Measurements from ENCODE around the gene CCDC183. TPM values are rescaled to one million over a fixed set of nuclear protein-coding genes. Genes with fewer than 3 reads are reported as not detected.
A peak's percentile ranks its signal among the peaks of the same experiment; 100 is the strongest.
"Not testable (repeated sequence)": the region's sequence is repeated elsewhere in the genome, so short reads cannot be mapped to it uniquely, and the experiment has no call there.

Gene CCDC183
- total and polyA plus RNA-seq, 8 donors: 2.4 to 10.7 (median 3.1) TPM

DNA sequence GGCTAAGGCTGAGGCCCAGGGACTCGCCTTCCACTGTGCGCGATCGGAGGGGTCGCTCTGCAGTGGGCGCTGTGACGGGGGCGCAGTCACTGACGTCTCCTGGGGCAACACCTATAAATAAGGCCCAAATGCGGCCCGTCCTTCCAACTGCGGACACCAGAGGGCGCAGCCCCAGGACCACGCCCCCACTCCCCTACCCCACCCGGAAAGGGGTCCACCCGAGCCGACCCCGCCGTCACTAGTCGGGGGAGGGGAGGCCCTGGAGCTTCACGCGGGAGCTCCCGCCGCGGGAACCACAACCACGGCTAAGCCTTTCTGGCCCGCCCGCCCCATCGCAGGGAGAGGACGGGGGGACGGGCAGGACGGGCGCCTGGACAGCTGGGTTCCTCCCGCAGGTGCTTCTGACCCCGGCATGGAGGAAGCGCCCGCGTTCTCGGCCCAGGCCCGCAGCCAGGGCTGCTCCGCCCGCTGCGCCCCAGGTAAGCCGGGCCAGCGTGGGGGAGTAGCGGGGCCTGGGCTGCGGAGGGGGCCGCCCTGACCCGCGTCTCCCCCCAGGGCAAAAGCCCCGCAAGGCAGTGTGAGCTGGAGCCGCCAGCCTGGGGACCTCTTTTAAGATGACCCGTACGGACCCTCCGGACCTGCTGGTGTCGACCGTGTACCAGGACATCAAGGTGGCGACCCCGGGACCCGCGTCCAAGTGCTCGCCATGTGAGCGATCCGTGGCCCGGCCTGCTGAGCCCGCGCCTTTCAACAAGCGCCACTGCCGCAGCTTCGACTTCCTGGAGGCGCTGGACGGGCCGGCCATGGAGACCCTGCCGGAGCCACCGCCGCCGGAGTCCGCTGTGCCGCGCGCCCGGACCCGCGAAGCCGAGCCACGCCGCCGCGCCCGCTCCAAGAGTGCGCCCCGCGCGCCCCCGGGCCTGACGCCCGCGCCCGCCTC, 47.9 kb downstream of the CCDC183 start:
- 32 to 39% methylated on average over 61 to 99 of the region's 99 CpGs for WGBS, 2 donors
- H3K27me3 ChIP-seq, ATAC-seq, FAIRE-seq, H3K9me3 ChIP-seq: not testable (repeated sequence)
- H3K4me1 ChIP-seq: peaks cover 21 to 32% (median 26%) of the 10 kb centered on the region in 3 donors
- TF ChIP-seq, protein P1, sequence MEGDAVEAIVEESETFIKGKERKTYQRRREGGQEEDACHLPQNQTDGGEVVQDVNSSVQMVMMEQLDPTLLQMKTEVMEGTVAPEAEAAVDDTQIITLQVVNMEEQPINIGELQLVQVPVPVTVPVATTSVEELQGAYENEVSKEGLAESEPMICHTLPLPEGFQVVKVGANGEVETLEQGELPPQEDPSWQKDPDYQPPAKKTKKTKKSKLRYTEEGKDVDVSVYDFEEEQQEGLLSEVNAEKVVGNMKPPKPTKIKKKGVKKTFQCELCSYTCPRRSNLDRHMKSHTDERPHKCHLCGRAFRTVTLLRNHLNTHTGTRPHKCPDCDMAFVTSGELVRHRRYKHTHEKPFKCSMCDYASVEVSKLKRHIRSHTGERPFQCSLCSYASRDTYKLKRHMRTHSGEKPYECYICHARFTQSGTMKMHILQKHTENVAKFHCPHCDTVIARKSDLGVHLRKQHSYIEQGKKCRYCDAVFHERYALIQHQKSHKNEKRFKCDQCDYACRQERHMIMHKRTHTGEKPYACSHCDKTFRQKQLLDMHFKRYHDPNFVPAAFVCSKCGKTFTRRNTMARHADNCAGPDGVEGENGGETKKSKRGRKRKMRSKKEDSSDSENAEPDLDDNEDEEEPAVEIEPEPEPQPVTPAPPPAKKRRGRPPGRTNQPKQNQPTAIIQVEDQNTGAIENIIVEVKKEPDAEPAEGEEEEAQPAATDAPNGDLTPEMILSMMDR (IDR thresholded peaks at IDR 0.05): peak; percentile 22 to 66 (median 57)
- DNase-seq: peak in 3 of 6 donors; percentile 69 to 82 (median 73)
- H3K27ac ChIP-seq: peak overlapping the region in 3 of 4 donors; percentile 46 to 79 (median 78)
- intact Hi-C loops (cut with DNase I): loop anchor here in 2 of 3 donors (10.0 kb wide), 2 partner anchors 49 to 101 kb away; partner anchors contain the start of genes C8G (in 1 of the 2), CCDC183 (in 1 of the 2), FBXW5 (in 1 of the 2) and TMEM141 (in 1 of the 2)
- H3K4me3 ChIP-seq: peak overlapping the region in 1 of 4 donors; percentile 46
- peaks cover 0 to 10% (median 0%) of the 10 kb centered on the region in 3 donors for H3K36me3 ChIP-seq

DNA sequence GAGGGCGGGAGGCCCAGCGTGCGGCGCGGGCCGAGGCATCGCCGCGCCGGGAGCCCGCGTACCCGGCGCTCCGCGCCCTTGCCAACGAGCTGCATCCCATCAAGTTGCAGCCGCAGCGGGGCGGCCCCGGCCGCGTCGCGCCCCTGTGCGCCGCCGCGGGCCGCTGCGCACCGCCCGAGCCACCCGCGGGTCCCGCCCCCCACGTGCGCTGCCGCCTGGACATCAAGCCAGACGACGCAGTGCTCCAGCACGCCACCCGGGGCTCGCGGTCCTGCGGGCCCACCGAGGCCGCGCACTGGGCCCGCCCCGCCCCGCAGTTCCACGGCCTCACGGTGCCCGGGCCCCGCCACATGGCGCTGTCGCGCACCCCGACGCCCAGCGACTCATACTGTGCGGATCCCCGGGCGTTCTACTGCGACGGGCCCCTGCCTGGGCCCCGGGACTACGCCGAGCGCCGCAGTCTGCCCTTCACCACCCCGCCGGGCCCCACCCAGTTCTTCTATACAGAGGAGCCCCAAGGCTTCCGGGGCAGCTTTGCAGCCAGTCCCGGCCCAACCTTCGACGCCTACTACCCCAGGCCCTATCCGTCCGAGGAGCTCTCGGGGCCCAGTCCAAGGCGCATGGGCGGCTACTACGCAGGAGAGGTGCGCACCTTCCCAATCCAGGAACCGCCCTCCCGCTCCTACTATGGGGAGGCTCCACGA, 48.8 kb downstream of the CCDC183 start:
- TF ChIP-seq, protein P1 (IDR thresholded peaks at IDR 0.05): no peak
- Histone ChIP-seq H3K36me3 (peaks cover 0 to 2% (median 0%) of the 10 kb centered on the region in 3 donors), H3K27me3 (no peaks in the 10 kb centered on the region), H3K4me3 (no peak overlapping the region), H3K4me1 (peaks cover 21 to 35% (median 27%) of the 10 kb centered on the region in 3 donors), H3K27ac (no peak overlapping the region), H3K9me3 (no peaks in the 10 kb centered on the region)
- WGBS, 2 donors: 69 to 74% methylated on average over 65 to 88 of the region's 88 CpGs
- DNase-seq (no peak), ATAC-seq (no peak), FAIRE-seq (no peak)
- intact Hi-C loops (cut with DNase I): loop anchor here in 2 of 3 donors (10.0 kb wide), 2 partner anchors 50 to 100 kb away; partner anchors contain the start of genes C8G (in 1 of the 2), CCDC183 (in 1 of the 2), FBXW5 (in 1 of the 2) and TMEM141 (in 1 of the 2)

DNA sequence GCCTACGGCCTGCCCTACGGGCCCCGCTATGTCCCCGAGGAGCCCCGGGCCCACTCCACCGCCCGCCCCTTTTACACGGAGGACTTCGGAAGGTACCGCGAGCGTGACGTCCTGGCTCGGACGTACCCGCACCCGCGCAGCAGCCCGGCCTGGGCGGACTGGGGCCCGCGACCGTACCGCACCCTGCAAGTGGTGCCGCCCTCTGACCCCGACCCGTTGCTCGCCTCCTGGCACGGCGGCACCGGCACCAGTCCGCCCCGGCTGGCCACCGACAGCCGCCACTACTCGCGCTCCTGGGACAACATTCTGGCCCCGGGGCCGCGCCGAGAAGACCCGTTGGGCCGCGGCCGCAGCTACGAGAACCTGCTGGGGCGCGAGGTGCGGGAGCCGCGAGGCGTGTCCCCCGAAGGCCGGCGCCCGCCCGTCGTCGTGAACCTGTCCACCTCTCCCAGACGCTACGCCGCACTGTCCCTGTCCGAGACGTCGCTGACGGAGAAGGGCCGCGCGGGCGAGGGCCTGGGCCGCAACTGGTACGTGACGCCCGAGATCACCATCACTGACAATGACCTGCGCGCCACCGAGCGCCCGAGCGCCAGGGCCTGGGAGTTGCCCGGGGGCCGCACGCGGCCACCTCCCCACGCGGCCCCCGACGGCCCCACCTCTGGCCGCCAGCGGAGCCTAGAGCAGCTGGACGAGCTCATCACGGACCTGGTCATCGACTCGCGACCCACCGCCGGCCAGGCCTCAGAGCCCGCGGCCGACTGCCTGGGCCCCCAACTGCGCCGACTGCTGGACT, 49.5 kb downstream of the CCDC183 start:
- Histone ChIP-seq H3K9me3 (no peaks in the 10 kb centered on the region), H3K36me3 (peaks cover 0 to under 1% (median 0%) of the 10 kb centered on the region in 3 donors), H3K27me3 (no peaks in the 10 kb centered on the region), H3K4me3 (no peak overlapping the region), H3K27ac (no peak overlapping the region), H3K4me1 (peaks cover 27 to 38% (median 29%) of the 10 kb centered on the region in 3 donors)
- ATAC-seq: no peak
- TF ChIP-seq, protein P1 (IDR thresholded peaks at IDR 0.05): no peak
- FAIRE-seq: no peak
- intact Hi-C loops (cut with DNase I): loop anchor here in 2 of 3 donors (10.0 kb wide), 2 partner anchors 51 to 99 kb away; partner anchors contain the start of genes C8G (in 1 of the 2), CCDC183 (in 1 of the 2), FBXW5 (in 1 of the 2) and TMEM141 (in 1 of the 2)
- WGBS, 2 donors: 78% methylated on average over 72 to 102 of the region's 102 CpGs
- peak in 1 of 6 donors; percentile 47 for DNase-seq

Measured in pancreas (tissue), 10 donors.